GM19193 (cell line): ENCODE results near the gene TRAPPC14.

Source experiments
- POLR2A ChIP-seq: IDR thresholded peaks from 4 replicates; pipeline ENCODE4 v1.6.1; 2011; ENCODE audit not compliant: insufficient read depth, insufficient read length; ENCODE audit errors: extremely low read depth

The TRAPPC14 gene, protein sequence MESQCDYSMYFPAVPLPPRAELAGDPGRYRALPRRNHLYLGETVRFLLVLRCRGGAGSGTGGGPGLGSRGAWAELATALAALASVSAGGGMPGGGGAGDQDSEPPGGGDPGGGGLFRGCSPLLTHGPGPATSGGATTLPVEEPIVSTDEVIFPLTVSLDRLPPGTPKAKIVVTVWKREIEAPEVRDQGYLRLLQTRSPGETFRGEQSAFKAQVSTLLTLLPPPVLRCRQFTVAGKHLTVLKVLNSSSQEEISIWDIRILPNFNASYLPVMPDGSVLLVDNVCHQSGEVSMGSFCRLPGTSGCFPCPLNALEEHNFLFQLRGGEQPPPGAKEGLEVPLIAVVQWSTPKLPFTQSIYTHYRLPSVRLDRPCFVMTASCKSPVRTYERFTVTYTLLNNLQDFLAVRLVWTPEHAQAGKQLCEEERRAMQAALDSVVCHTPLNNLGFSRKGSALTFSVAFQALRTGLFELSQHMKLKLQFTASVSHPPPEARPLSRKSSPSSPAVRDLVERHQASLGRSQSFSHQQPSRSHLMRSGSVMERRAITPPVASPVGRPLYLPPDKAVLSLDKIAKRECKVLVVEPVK

DNA sequence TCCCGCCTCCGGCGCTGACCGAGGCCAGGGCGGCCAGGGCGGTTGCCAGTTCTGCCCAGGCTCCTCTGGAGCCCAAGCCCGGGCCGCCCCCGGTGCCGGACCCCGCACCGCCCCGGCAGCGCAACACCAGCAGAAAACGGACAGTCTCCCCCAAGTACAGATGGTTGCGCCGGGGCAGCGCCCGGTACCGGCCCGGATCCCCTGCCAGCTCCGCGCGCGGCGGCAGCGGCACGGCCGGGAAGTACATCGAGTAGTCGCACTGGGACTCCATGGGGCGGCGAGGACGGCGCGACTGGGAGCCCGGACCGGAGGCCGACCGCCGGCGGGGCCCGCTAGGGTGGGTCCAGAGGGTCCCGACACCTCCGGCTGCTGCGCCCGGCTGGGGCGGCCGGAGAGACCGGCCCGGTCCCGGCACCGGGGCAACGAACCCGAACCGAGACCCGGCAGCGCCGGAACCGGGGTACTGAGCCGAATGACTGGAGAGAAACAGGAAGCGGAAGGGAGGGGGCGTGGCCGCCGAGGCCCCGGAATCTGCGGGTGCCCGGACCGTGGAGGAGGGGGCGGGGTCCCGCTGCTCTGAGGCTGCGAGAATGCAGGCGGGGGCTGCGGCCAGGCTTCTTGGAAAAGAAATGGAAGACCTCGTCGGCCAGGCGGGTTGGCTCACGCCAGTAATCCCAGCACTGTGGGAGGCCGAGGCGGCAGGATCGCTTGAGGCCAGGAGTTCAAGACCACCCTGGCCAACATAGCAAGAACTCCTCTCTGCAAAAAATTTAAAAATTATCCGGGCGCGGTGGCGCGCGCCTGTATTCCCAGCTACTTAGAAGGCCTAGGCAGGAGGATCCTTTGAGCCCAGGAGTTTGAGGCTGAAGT is at the start of gene TRAPPC14:
TRAPPC14 (minus strand) TSS at position 495 of the 870 bp plus-strand sequence; CDS start at position 271, 224 bp downstream.
- TF ChIP-seq POLR2A = peak; percentile 79

DNA sequence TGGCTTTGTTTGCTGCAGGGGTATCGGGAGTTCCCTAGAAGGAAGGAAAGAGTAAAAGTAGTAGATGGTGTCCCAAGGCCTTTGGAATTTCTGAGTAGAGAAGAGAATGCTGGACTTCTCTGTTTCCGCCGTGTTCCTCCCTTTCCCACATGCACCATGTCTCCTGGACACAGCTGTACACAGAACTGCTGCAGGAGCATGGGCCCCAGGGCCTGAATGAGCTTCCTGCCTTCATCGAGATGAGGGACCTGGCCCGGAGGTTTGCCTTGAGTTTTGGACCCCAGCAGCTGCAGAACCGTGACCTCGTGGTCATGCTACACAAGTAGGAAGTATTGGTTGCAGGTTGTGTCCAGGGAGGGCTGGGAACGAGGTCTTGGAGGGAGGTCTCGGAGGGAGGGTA is 45.9 kb upstream of the TRAPPC14 start:
- TF ChIP-seq POLR2A = no peak

DNA sequence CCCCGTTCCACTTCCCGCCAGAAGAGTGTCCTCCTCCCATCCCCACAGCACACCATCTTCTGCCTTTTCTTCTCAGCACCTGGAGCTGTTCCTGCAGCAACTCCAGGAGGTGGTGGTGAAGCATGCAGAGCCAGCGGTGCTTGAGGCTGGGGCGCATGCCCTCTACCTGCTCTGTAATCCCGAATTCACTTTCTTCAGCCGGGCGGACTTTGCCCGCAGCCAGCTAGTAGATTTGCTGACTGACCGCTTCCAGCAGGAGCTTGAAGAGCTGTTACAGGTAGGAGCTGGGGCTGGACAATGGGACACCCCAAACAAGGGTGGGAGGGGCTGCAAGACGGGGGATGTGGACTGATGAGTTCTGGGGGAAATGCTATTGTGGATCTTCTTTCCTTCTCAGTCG is 42.2 kb upstream of the TRAPPC14 start:
- TF ChIP-seq POLR2A = no peak

DNA sequence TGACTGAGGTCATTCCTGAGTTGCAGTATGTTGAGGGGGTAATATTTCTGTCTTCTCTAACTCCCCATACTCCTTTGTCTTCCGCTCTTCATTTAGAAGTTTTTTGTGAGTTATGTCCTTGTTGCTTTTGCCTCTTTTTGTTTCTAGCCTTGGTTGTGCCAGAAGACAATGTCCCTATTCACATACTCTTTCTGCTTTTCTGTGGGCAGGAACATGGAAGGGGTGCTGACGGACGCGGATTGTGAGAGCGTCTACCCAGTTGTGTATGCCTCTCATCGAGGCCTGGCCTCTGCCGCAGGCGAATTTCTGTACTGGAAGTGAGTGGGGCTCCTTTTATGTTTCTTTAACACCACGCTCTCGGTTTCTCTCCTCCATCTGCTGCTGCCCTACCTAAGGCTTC is 39.7 kb upstream of the TRAPPC14 start:
- TF ChIP-seq POLR2A = no peak

DNA sequence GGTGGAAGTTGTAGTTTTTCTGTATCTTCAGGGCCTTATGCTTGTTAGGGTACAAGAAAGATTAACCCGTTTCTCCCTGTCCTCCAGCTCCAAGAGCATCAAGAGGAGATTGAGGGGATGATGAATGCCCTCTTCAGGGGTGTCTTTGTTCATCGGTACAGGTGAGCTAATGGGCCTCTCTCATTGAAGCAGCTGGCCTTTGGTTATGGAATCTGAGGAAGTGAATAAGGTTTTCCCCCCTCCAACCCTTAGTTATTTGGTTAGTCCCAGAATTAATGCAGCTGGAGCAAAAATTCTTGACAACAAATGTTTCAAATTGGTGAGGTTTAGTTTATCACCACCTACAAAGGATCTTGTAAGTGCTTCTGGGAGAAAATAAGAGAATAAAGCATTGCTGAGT is 36.7 kb upstream of the TRAPPC14 start:
- no peak for TF ChIP-seq POLR2A

DNA sequence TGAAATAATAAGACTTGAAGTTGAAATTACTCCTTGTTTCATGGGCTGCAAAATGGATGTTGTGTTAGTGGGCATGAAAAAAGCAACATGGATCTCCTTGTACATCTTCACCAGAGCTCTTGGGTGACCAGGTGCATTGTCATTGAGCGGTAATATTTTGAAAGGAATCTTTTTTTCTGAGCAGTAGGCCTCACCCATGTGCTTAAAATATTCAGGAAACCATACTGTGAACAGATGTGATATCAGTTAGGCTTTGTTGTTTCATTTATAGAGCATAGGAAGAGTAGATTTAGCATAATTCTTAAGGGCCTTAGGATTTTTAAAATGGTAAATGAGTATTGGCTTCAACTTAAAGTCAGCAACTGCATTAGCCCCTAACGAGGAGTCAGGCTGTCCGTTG is 34.4 kb upstream of the TRAPPC14 start:
- TF ChIP-seq POLR2A = no peak

DNA sequence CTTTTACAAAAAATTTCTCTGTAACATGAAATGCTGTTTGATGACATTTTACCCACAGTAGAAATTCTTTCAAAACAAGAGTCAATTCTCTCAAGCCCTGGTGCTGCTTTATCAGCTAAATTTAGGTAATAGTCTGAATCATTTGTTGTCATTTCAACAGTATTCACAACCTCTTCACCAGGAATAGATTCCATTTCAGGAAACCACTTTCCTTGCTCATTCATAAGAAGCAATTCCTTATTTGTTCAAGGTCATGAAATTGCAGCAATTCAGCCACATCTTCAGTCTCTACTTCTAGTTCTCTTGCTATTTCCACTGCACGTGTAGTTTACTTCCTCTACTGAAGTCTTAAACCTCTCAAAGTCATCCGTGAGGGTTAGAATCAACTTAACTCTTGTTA is 33.3 kb upstream of the TRAPPC14 start:
- no peak for TF ChIP-seq POLR2A

DNA sequence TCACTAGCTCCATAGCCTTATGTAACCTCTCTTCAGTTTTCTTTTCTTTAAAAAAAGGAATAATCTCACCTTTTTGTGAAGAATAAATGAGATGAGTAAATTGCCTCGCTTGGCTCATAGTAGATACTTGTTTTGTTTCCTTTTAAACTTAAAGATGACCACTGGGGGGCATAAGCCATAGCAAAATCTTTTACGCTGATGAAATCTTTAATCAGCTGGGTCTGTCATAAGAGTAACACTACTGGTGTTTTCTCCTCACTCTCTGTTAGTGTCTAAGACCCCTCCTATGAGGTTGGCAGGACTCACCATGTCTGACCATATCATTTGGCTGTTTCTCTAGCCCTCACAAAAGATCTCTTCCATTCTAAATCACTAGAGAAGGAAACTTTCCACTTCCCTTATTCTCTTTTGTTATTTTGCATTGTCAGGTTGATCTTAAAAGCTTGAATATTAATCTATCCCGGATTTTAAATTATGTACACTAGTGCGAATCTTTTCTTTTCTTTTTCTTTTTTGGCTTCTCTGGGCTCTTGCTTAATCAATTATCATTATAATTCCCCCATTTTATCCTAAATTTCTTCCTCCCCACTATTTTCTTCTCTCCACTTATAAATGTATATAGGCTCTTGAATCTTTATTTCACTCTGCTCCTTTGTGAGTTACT is 31.7 kb upstream of the TRAPPC14 start:
- no peak for TF ChIP-seq POLR2A

DNA sequence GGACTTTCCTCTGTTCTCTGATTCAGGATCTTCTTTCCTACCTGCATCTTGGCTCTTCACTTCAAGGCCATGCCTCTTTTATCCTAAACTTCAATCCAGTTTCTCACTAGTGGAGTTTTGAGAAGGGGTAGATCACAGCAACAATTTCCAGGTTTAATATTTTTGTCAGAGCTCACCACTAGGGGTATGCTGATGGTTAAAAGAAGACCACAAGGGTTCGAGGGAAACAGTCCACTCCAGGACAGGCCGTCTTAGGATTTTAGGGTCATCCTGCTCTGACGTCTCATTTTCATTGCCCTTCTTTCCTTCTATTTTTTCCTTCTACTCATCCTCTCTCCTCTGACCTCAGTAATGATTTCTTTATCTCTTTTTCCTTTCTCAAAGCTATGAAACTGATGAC is 30.5 kb upstream of the TRAPPC14 start:
- no peak for TF ChIP-seq POLR2A

DNA sequence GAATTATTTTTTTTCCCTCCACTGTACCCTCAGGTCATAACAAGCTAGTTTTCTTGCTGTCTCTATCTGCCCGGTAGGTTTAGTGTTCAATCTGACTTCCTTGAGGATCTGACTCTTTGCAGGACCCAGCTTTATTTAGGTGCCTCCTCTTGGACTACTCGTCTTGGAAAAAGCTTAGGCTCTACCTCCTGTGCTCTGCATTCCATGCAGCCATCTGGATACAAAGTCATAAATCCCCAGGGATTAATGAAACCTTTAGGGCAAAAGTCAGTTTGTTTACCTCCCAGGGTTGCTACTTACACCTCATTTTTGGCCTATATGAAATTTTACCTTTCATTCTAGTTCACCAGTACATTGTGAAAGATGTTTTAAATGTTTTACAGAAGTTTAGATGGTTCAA is 27.2 kb upstream of the TRAPPC14 start:
- TF ChIP-seq POLR2A = no peak

DNA sequence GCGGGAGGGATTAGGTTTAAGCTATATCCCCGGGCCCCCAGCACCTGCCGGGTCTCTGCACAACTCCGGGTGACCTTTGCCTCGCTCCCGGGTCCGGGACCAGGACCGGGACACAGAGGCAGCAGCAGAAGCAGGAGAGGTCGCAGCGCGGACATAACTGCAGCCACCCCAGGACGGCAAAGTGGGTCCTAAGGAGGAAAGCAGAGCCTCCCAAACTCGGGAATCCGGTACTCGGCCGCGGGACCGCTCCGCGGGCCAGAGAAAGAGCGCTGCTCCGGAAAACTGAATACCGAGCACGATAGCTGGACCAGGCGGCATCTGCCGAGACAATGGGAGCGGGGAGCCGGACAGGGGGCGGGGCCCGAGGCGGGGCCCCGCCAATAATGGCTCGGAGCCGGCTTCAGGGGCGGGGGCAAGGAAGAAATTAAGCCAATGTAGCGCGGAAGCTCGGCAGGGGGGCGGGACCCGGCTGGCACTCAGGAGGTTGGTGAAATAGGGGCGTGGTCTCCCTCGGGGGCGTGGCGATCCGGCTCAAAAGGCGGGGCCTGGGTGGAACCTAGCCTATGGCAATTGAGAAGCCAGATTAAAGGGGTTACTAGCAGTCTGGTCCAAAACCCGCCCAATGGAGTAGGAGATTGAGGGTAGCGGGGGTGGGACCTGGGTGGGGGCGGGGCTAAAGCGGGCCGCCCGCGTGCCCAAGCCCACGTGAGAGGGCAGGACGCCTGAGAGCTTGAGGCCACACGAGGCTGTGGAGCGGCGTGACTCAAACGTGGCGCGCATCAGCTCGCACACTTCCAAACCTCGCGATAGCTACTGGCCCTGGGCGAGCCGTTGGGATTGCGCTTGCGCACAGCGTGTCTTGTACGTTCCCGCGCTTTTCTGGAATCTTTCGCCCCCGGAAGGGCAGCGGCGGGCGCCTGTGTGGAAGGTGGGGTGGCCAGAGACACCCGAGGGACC is 18.8 kb upstream of the TRAPPC14 start, which contains the start of the genes GPC2 and STAG3:
GPC2 (minus strand) TSS at position 337 of the 957 bp plus-strand sequence; CDS start at position 155, 182 bp downstream.
STAG3 (plus strand) TSS at position 874 of the 957 bp plus-strand sequence. CDS start 2,639 bp downstream, outside the sequence.
- peak; percentile 42 for TF ChIP-seq POLR2A

DNA sequence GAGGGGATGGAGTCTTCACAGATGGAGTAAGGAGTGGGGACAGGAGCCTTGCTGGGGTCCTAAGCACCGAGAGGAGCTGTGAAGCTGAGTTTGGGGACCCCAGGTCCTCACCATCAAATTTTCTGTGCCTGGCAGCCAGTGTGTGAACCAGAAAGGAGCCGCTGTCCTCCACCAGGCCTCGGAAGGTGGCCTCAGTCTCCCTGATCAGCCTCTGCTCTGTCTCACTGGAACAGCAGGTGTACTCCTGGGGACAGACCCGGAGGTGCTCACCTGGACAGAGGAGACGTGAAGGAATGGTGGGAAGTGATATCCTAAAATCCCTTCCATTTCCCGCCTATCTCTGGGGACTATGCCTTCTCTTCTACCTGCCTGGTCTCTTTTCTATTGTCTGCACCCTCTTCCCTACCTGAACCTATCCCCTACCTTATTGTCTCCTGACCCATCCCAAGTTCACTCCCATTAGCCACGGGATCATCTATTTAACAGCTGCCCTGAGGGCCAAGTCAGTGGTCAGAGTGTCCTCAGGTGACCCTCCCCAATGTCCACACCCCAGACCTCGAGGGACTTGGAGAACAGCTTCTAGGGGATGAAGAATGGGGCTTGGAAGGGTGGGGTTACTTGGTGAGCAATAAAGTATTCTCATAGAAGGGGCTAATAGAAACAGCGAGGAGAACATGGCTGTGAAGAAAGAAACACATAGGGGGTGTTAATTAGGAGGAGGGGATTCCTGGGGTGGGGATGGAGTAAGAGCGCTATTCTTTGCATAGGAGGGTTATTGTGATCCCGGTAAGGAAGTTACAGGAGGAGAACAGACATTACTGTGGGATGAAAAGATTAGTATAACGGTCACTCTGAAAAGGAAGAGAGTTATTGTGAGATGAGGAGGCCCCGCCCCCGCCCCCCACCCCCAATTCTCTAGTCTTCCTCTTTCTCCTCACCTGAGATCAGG is 17.8 kb upstream of the TRAPPC14 start:
- no peak for TF ChIP-seq POLR2A

DNA sequence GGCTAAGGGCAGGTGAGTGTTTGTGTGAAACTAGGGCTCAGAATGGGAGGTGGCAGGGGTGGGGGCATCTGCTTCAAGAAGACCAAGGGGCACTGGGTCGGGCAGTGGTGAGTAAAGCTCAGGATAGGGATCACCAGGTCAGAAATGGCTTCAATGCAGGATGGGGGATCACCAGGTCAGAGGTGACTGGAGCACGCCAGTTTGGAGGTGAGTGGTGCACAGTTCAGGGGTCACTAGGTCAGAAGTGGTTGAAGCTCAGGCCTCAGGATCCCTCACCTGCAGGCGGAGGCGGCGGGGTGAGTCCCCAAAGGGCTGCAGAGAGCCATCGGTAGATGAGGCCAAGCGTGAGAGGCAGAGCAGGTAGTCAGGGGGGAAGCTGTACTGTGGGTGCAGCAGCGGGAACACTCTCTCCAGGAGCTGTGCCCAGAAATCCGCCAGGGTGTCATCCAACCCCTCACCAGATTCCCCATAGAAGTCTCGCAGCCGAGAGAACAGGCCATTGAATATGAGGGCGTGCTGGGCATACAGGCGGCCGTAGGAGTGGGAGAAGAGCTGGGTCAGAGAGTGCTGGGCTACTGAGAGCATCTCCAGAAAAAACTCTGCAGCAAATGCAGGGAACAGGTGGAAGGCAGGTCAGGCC is 16.9 kb upstream of the TRAPPC14 start:
- TF ChIP-seq POLR2A = no peak

DNA sequence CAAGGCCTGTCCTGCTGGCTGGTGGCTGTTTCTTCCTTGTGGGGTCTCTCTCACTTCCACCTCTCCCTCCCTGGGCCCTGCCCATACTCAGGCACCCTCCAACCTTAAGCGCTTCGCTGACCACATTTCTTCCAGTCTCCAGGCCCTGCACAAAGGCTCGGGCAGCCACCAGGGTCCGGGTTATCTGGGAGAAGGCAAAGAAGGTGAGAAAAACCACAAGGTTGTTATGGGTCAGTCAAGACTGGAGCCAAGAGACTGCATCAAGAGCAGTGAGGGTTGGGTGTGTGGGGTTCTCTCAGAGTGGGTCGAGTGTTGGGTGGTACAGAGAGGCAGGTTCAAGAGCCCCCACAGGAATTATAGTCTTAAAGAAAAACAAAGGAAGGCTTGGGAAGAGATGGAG is 16.1 kb upstream of the TRAPPC14 start:
- TF ChIP-seq POLR2A = no peak
